Measurements from ENCODE around the gene CDK7.
A peak's percentile ranks its signal among the peaks of the same experiment; 100 is the strongest.

The CDK7 gene

DNA sequence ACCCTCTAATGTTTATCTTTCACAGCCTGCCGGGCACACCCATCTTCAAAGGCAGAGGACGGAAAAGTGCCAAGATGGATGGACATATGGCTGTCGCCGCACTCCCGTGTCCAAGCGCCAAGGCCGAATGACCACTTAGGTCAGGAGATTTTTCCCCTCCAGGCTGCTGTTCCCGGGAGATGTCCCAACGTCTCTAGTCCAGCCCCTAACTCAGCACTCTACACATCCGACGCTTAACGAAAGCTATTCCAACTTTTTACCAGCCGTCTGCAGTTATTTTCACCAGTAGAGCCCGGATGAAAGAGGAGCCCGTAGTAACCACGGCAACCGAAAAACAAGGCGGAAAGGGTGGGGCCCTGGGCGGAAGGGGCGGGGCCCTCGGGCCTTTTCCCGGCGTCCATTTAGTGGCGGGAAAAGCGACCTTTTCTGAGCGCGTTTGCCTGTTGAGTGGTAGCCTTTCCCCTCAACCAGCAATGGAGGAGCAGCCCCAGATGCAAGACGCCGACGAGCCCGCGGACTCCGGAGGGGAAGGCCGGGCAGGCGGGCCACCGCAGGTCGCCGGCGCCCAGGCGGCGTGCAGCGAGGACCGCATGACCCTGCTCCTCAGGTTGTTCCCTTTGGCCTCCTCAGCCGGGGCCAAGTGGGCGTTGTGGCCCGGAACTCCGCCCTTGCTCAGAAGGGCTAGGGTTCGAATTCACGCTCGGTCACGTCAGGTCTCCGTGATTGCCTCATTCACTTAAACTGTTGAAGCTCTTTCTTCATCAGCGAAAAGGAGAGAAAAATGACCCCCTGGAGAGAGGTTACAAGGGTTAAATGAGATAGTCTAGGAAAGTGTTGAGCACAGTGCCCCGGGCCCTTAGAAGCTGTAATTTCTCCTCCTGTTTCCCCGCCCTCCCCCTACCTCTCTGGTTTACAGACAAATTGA lies 45.3 kb upstream of the CDK7 start, which contains the start of gene CENPH (continued):
- TF ChIP-seq ZBTB6 (tag by site-specific recombination; IDR thresholded peaks at IDR 0.05): no peak

GRCh38 chr5:69202497-69202896 lies 32.2 kb upstream of the CDK7 start:
- H3K4me3 ChIP-seq (ENCODE audit: low read depth, low read length): no peak overlapping the region
- H3K9me3 ChIP-seq (ENCODE audit: control insufficient read depth, insufficient read depth, low read depth, low read length): no peaks in the 10 kb centered on the region
- H3K36me3 ChIP-seq (ENCODE audit: control insufficient read depth in 2 of 2, insufficient read depth in 1 of 2, low read length in 2 of 2): peaks cover 67 to 71% of the 10 kb centered on the region in 2 experiments
- ChIA-PET POLR2A (no interaction called here), CTCF (no interaction called here)
- no peak overlapping the region for H3K27ac ChIP-seq (ENCODE audit: extremely low read depth, low read depth, low read length)
- TF ChIP-seq ZNF747 (tag by site-specific recombination; IDR thresholded peaks at IDR 0.05) (no peak), ZNF202 (tag by site-specific recombination; IDR thresholded peaks at IDR 0.05; ENCODE audit: borderline replicate concordance) (no peak), ZNF2 (tag by site-specific recombination; IDR thresholded peaks at IDR 0.05) (no peak), ZNF473 (tag by site-specific recombination; IDR thresholded peaks at IDR 0.05) (no peak)
- TF ChIP-seq, protein P1, sequence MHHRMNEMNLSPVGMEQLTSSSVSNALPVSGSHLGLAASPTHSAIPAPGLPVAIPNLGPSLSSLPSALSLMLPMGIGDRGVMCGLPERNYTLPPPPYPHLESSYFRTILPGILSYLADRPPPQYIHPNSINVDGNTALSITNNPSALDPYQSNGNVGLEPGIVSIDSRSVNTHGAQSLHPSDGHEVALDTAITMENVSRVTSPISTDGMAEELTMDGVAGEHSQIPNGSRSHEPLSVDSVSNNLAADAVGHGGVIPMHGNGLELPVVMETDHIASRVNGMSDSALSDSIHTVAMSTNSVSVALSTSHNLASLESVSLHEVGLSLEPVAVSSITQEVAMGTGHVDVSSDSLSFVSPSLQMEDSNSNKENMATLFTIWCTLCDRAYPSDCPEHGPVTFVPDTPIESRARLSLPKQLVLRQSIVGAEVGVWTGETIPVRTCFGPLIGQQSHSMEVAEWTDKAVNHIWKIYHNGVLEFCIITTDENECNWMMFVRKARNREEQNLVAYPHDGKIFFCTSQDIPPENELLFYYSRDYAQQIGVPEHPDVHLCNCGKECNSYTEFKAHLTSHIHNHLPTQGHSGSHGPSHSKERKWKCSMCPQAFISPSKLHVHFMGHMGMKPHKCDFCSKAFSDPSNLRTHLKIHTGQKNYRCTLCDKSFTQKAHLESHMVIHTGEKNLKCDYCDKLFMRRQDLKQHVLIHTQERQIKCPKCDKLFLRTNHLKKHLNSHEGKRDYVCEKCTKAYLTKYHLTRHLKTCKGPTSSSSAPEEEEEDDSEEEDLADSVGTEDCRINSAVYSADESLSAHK (tag by site-specific recombination; IDR thresholded peaks at IDR 0.05): no peak
- H3K4me1 ChIP-seq (ENCODE audit: control insufficient read depth, insufficient read depth, low read length): no peaks in the 10 kb centered on the region

GRCh38 chr5:69206528-69207190 lies 28.0 kb upstream of the CDK7 start:
- ChIA-PET POLR2A (interaction anchor here (0.6 kb wide), 1 partner anchor 158 kb away, joined by 3 read pairs; no protein-coding TSS in a partner anchor), CTCF (no interaction called here)
- H3K27ac ChIP-seq (ENCODE audit: extremely low read depth, low read depth, low read length): no peak overlapping the region
- no peak overlapping the region for H3K4me3 ChIP-seq (ENCODE audit: low read depth, low read length)
- H3K4me1 ChIP-seq (ENCODE audit: control insufficient read depth, insufficient read depth, low read length): no peaks in the 10 kb centered on the region
- no peaks in the 10 kb centered on the region for H3K9me3 ChIP-seq (ENCODE audit: control insufficient read depth, insufficient read depth, low read depth, low read length)
- peaks cover 63 to 81% of the 10 kb centered on the region in 2 experiments for H3K36me3 ChIP-seq (ENCODE audit: control insufficient read depth in 2 of 2, insufficient read depth in 1 of 2, low read length in 2 of 2)
- TF ChIP-seq PRDM1 (tag by site-specific recombination; IDR thresholded peaks at IDR 0.05) (no peak), SP7 (tag by site-specific recombination; IDR thresholded peaks at IDR 0.05) (peak; percentile 39; the same call in 1 of the 2 replicates), KLF16 (tag by site-specific recombination; IDR thresholded peaks at IDR 0.05) (no peak), SP3 (tag by site-specific recombination; IDR thresholded peaks at IDR 0.05) (0 out of 2 replicates have a peak, but pooled peaks have one; percentile 36), ZNF394 (tag by site-specific recombination; IDR thresholded peaks at IDR 0.05; ENCODE audit: borderline replicate concordance) (0 out of 2 replicates have a peak, but pooled peaks have one; percentile 29), KLF8 (tag by site-specific recombination; IDR thresholded peaks at IDR 0.05) (peak; percentile 66), EGR2 (tag by site-specific recombination; IDR thresholded peaks at IDR 0.05; ENCODE audit: low read depth) (peak; percentile 18; the same call in 1 of the 2 replicates), ZNF571 (tag by site-specific recombination; IDR thresholded peaks at IDR 0.05) (no peak), ZNF514 (tag by site-specific recombination; IDR thresholded peaks at IDR 0.05) (no peak), ZNF596 (tag by site-specific recombination; IDR thresholded peaks at IDR 0.05) (no peak), ZNF362 (tag by site-specific recombination; IDR thresholded peaks at IDR 0.05) (no peak), ZNF747 (tag by site-specific recombination; IDR thresholded peaks at IDR 0.05) (no peak), ZNF214 (tag by site-specific recombination; IDR thresholded peaks at IDR 0.05; ENCODE audit: borderline replicate concordance) (no peak), OSR2 (tag by site-specific recombination; IDR thresholded peaks at IDR 0.05) (peak; percentile 55; the same call in 1 of the 2 replicates), RBAK (tag by site-specific recombination; IDR thresholded peaks at IDR 0.05) (no peak), ZNF433 (tag by site-specific recombination; IDR thresholded peaks at IDR 0.05; ENCODE audit: low read depth) (no peak), GFI1B (tag by site-specific recombination; IDR thresholded peaks at IDR 0.05) (peak; percentile 45; the same call in 1 of the 2 replicates), ZNF529 (tag by site-specific recombination; IDR thresholded peaks at IDR 0.05; ENCODE audit: insufficient replicate concordance) (no peak)
- TF ChIP-seq, protein P2, sequence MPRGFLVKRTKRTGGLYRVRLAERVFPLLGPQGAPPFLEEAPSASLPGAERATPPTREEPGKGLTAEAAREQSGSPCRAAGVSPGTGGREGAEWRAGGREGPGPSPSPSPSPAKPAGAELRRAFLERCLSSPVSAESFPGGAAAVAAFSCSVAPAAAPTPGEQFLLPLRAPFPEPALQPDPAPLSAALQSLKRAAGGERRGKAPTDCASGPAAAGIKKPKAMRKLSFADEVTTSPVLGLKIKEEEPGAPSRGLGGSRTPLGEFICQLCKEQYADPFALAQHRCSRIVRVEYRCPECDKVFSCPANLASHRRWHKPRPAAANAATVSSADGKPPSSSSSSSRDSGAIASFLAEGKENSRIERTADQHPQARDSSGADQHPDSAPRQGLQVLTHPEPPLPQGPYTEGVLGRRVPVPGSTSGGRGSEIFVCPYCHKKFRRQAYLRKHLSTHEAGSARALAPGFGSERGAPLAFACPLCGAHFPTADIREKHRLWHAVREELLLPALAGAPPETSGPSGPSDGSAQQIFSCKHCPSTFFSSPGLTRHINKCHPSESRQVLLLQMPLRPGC (tag by site-specific recombination; IDR thresholded peaks at IDR 0.05): no peak

Measured in HEK293 (cell line).